Endothelial cell of umbilical vein (primary cell): Measurements from ENCODE around the gene SLC20A1.

Experiments
- EZH2 ChIP-seq: IDR thresholded peaks from 2 replicates; pipeline ENCODE4 v1.6.1; 2012; ENCODE audit warnings: borderline replicate concordance, low read depth, mild to moderate bottlenecking, moderate library complexity, low read length, inconsistent platforms; ENCODE audit not compliant: severe bottlenecking
- POLR2A ChIP-seq: IDR thresholded peaks from 2 replicates; pipeline ENCODE4 v1.6.1; 2012; ENCODE audit warnings: low read depth, mild to moderate bottlenecking, control low read depth, low read length

DNA sequence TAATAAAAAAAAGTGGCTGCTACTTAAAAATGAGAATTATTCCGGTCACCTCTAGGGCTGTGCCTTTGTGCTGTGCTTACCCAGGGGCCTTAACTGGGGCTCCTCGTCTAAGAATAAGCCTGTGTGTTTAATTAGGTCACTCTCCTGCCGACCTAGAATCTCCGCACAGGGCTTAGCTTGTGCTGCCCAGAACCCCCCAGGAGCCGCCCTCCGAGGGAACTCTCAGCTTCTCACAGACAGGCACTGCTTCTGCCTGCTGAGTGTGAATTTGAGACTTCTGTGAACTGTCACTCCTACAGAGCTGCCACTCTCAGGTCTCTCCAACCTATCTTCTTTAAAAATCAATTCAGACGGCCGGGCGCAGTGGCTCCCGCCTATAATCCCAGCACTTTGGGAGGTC is 63.2 kb downstream of the SLC20A1 start:
- no peak for TF ChIP-seq POLR2A
- TF ChIP-seq EZH2: no peak
